SK-N-SH (cell line): ENCODE data around the gene UST. TPM values are rescaled to one million over a fixed set of nuclear protein-coding genes. Genes with fewer than 3 reads are reported as not detected.

ENCODE experiments used
- CTCF ChIA-PET: fragments of 300-600, 350-600 bp; formaldehyde crosslinking; extraction: SDS; loops from one replicate; lab custom pipeline; 2021; lab: Yijun Ruan, JAX
- POLR2A ChIA-PET: fragments of 350-600 bp; sonication (Branson Sonifier 250); formaldehyde crosslinking; extraction: SDS; loops from one replicate; lab custom pipeline; 2020; ENCODE audit warnings: antibody characterized with exemption, inconsistent platforms; lab: Yijun Ruan, JAX
- DNase-seq: peaks from one replicate; pipeline ENCODE4 v3.0.0; 2012
- H2AFZ ChIP-seq: fragments of 200-600 bp; sonication (generic); 2 replicates; pipeline ENCODE4 v1.8.1; 2016; ENCODE audit warnings: antibody characterized with exemption, mild to moderate bottlenecking, low read depth
- H3F3A ChIP-seq: fragments of 200-600 bp; sonication (generic); replicated peaks from 2 replicates; pipeline ENCODE3; 2016; ENCODE audit warnings: antibody characterized with exemption, mild to moderate bottlenecking; ENCODE audit not compliant: insufficient read depth
- H3K27ac ChIP-seq, 2 experiments: fragments of 200-500 bp in 1 of 2; fragments of 200-600 bp in 1 of 2; sonication (Bioruptor generic) in 1 of 2; sonication (generic), shearing (Covaris generic) in 1 of 2; 2 replicates each; pipeline versions ENCODE4 v1.5.1 to v1.6.1; 2014 to 2016; ENCODE audit warnings: low read depth in 2 of 2, inconsistent platforms in 1 of 2, low read length in 1 of 2, mild to moderate bottlenecking in 1 of 2, mixed read lengths in 1 of 2
- H3K27me3 ChIP-seq: fragments of 200-600 bp; sonication (generic), shearing (Covaris generic); 2 replicates; pipeline ENCODE4 v1.6.1; 2016; ENCODE audit warnings: mixed run types; ENCODE audit not compliant: insufficient read depth
- H3K36me3 ChIP-seq, 2 experiments: fragments of 200-500 bp in 1 of 2; fragments of 200-600 bp in 1 of 2; sonication (Bioruptor generic) in 1 of 2; sonication (generic) in 1 of 2; replicated peaks in 1 of 2; 2 replicates each; pipeline versions ENCODE3 to v1.5.1; 2014 to 2016; ENCODE audit warnings: low read length in 1 of 2, mild to moderate bottlenecking in 1 of 2; ENCODE audit not compliant: insufficient read depth in 2 of 2, control insufficient read depth in 1 of 2
- H3K4me1 ChIP-seq, 2 experiments: fragments of 200-500 bp in 1 of 2; fragments of 200-600 bp in 1 of 2; sonication (Bioruptor generic) in 1 of 2; sonication (generic), shearing (Covaris generic) in 1 of 2; 2 replicates each; pipeline versions ENCODE4 v1.5.1 to v1.6.1; 2014 to 2016; ENCODE audit warnings: low read depth in 1 of 2, low read length in 1 of 2, mixed run types in 1 of 2; ENCODE audit not compliant: insufficient read depth in 2 of 2, control insufficient read depth in 1 of 2
- H3K4me2 ChIP-seq: fragments of 200-600 bp; sonication (generic), shearing (Covaris generic); 2 replicates; pipeline ENCODE4 v1.6.1; 2017; ENCODE audit warnings: mixed run types
- H3K4me3 ChIP-seq, 2 experiments: fragments of 200-500 bp in 1 of 2; fragments of 200-600 bp in 1 of 2; sonication (Bioruptor generic) in 1 of 2; sonication (generic), shearing (Covaris generic) in 1 of 2; 2 replicates each; pipeline versions ENCODE4 v1.5.1 to v1.8.1; 2014 to 2016; ENCODE audit warnings: low read depth in 2 of 2, inconsistent platforms in 1 of 2, low read length in 1 of 2, mild to moderate bottlenecking in 1 of 2, mixed read lengths in 1 of 2, moderate library complexity in 1 of 2
- H3K79me2 ChIP-seq: fragments of 200-600 bp; sonication (generic); 2 replicates; pipeline ENCODE4 v1.8.1; 2017; ENCODE audit warnings: mild to moderate bottlenecking; ENCODE audit not compliant: insufficient read depth
- H3K9ac ChIP-seq: fragments of 200-600 bp; sonication (generic); 2 replicates; pipeline ENCODE4 v1.6.1; 2017; ENCODE audit warnings: mixed run types
- H3K9me2 ChIP-seq: fragments of 200-600 bp; sonication (generic); 2 replicates; pipeline ENCODE4 v1.6.1; 2017; ENCODE audit warnings: mixed run types
- H3K9me3 ChIP-seq: fragments of 200-600 bp; sonication (generic); 2 replicates; pipeline ENCODE4 v1.6.1; 2017; ENCODE audit warnings: mixed run types, mild to moderate bottlenecking, moderate library complexity
- H4K20me1 ChIP-seq: fragments of 200-600 bp; sonication (generic); 2 replicates; pipeline ENCODE4 v1.6.1; 2017; ENCODE audit warnings: mild to moderate bottlenecking, mixed run types; ENCODE audit not compliant: insufficient read depth
- EZH2phosphoT487 ChIP-seq: fragments of 200-600 bp; sonication (generic); IDR thresholded peaks from 2 replicates; pipeline ENCODE4 v1.6.1; 2017; ENCODE audit warnings: low read depth, mixed run types, mild to moderate bottlenecking, antibody characterized with exemption, moderate library complexity, borderline replicate concordance
- FOXJ3 ChIP-seq: sonication (generic); formaldehyde crosslinking; IDR thresholded peaks from 2 replicates; pipeline ENCODE4 v1.5.1; 2020; ENCODE audit warnings: mild to moderate bottlenecking, missing genetic modification reagents
- JUND ChIP-seq: IDR thresholded peaks from 2 replicates; pipeline ENCODE4 v1.4.0; 2012
- NFIC ChIP-seq: IDR thresholded peaks from 2 replicates; pipeline ENCODE4 v1.4.0; 2012; ENCODE audit warnings: borderline replicate concordance
- NRF1 ChIP-seq: IDR thresholded peaks from 2 replicates; pipeline ENCODE4 v1.6.1; 2012; ENCODE audit warnings: low read depth, mild to moderate bottlenecking, low read length
- RAD21 ChIP-seq: IDR thresholded peaks from 2 replicates; pipeline ENCODE4 v1.6.1; 2012; ENCODE audit warnings: mild to moderate bottlenecking, low read length
- RCOR1 ChIP-seq: fragments of 150-350 bp; IDR thresholded peaks from 2 replicates; pipeline ENCODE4 v1.6.1; 2017; ENCODE audit warnings: antibody characterized with exemption, low read length
- TCF12 ChIP-seq: IDR thresholded peaks from 2 replicates; pipeline ENCODE4 v1.4.0; 2012
- WGBS: methylation state at CpG from one replicate; pipeline ENCODE4 v1.1.6; 2017; ENCODE audit warnings: low lambda C conversion rate; 5-methylcytosine and 5-hydroxymethylcytosine counted together
- polyA plus RNA-seq, 3 experiments: library from polyadenylated mRNA; depleted of rRNA; stranded (reverse); fragments of >200 nt; gene quantifications; 2 replicates each; pipeline ENCODE4 v1.2.3, GENCODE V29; 2012
- TF ChIP-seq, protein P1 (sequence below): fragments of 150-350 bp; IDR thresholded peaks from 2 replicates; pipeline ENCODE4 v1.6.1; 2016; ENCODE audit warnings: mild to moderate bottlenecking, low read depth, low read length
- TF ChIP-seq, protein P2 (sequence below): fragments of 200-600 bp; sonication (generic); IDR thresholded peaks from 2 replicates; pipeline ENCODE4 v1.6.1; 2017; ENCODE audit warnings: antibody characterized with exemption, mild to moderate bottlenecking, moderate library complexity
- TF ChIP-seq, protein P3 (sequence below): IDR thresholded peaks from 2 replicates; pipeline ENCODE4; 2012

UST gene
- polyA plus RNA-seq, 1 of the 3 experiments (the other 2 are of a cell fraction), result 1.7 TPM

DNA sequence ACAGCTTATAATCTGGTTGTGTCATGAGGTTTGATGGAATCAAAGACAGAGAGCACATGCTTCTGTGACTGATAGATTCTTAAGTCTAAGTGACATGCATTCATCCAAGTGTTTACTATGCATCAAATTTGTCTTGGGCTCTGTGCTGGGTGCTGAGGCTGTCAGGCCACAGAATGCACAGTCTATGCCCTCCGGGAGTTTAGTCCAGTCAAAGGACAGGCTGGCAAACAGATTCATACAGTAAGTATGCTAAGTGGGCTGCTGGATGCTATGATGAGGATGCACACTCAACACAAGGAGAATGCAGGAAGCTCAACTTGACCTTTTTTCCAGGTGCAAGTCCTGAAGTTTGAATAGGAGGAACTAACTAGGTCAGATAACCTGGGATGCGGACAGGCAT is 146.7 kb downstream of the UST start (continued):
- TF ChIP-seq RCOR1 (no peak), JUND (no peak), FOXJ3 (CRISPR knock-in tag) (no peak)
- TF ChIP-seq, protein P1, sequence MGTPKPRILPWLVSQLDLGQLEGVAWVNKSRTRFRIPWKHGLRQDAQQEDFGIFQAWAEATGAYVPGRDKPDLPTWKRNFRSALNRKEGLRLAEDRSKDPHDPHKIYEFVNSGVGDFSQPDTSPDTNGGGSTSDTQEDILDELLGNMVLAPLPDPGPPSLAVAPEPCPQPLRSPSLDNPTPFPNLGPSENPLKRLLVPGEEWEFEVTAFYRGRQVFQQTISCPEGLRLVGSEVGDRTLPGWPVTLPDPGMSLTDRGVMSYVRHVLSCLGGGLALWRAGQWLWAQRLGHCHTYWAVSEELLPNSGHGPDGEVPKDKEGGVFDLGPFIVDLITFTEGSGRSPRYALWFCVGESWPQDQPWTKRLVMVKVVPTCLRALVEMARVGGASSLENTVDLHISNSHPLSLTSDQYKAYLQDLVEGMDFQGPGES, result no peak

DNA sequence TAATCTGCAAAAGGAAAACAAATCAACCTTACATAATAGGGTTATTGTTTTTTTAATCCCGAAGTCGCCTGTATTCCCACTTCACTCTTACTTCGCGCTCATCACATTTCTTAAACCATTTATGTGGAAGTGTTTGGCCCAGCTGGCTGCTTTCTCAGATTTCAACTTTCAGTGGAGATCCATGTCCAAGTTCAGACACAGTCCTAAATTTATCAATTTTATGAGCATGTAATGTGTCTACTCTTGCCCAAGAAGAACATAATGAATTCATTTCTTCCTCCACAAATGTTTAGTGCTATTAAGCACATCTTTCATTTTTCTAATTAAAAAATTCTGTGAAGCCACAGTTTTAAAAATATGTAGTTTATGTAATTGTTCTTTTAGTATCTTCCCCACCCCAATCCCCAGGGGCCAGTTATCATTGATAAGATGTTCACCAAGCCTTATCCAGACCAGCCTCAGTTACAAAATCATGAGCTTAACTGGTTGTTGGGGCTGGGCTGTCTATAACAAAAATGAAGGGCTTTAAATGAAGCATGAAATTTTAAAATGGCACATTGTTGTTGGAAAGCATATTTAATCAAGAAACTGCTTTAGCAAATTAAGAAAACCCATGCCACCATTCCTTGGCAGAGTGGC is 151.7 kb downstream of the UST start:
- Histone ChIP-seq H3K9me3 (no peaks in the 10 kb centered on the region), H3F3A (no peaks in the 10 kb centered on the region), H3K27me3 (no peaks in the 10 kb centered on the region; the same call in 1 of the 2 replicates), H3K9ac (no peak overlapping the region), H4K20me1 (no peaks in the 10 kb centered on the region), H3K4me2 (no peak overlapping the region), H3K9me2 (no peaks in the 10 kb centered on the region), H3K4me1 (no peaks in the 10 kb centered on the region), H3K4me3 (no peak overlapping the region), H3K79me2 (no peaks in the 10 kb centered on the region), H2AFZ (no peak overlapping the region), H3K27ac (no peak overlapping the region), H3K36me3 (no peaks in the 10 kb centered on the region)
- WGBS, result 47% methylated on average over 4 of the region's 4 CpGs
- DNase-seq, result no peak
- CTCF ChIA-PET, result interaction anchor here (0.6 kb wide), 1 partner anchor 194 kb away, joined by 4 read pairs; no protein-coding TSS in a partner anchor
- TF ChIP-seq RAD21 (no peak), TCF12 (no peak), EZH2phosphoT487 (no peak), NRF1 (no peak), NFIC (no peak)
- TF ChIP-seq, protein P2, sequence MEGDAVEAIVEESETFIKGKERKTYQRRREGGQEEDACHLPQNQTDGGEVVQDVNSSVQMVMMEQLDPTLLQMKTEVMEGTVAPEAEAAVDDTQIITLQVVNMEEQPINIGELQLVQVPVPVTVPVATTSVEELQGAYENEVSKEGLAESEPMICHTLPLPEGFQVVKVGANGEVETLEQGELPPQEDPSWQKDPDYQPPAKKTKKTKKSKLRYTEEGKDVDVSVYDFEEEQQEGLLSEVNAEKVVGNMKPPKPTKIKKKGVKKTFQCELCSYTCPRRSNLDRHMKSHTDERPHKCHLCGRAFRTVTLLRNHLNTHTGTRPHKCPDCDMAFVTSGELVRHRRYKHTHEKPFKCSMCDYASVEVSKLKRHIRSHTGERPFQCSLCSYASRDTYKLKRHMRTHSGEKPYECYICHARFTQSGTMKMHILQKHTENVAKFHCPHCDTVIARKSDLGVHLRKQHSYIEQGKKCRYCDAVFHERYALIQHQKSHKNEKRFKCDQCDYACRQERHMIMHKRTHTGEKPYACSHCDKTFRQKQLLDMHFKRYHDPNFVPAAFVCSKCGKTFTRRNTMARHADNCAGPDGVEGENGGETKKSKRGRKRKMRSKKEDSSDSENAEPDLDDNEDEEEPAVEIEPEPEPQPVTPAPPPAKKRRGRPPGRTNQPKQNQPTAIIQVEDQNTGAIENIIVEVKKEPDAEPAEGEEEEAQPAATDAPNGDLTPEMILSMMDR, result no peak
- TF ChIP-seq, protein P3, sequence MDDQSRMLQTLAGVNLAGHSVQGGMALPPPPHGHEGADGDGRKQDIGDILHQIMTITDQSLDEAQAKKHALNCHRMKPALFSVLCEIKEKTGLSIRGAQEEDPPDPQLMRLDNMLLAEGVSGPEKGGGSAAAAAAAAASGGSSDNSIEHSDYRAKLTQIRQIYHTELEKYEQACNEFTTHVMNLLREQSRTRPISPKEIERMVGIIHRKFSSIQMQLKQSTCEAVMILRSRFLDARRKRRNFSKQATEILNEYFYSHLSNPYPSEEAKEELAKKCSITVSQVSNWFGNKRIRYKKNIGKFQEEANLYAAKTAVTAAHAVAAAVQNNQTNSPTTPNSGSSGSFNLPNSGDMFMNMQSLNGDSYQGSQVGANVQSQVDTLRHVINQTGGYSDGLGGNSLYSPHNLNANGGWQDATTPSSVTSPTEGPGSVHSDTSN, result no peak
- POLR2A ChIA-PET, result no interaction called here
